HFF-Myc (cell line): ENCODE measurements around the gene CLEC16A.

Source experiments
- DNase-seq: peaks from one replicate; pipeline ENCODE4 v3.0.0-alpha.2; 2011; ENCODE audit warnings: low read depth; ENCODE audit errors: extremely low read depth
- H3K4me3 ChIP-seq: replicated peaks from 2 replicates; pipeline ENCODE4 v1.5.1; 2011; ENCODE audit warnings: low read depth, mild to moderate bottlenecking, control low read depth, low read length
- TF ChIP-seq, protein P1 (sequence below): IDR thresholded peaks from 2 replicates; pipeline ENCODE4 v1.5.1; 2012; ENCODE audit warnings: mild to moderate bottlenecking, low read depth, low read length, control low read depth; ENCODE audit errors: missing control alignments

The CLEC16A gene

DNA sequence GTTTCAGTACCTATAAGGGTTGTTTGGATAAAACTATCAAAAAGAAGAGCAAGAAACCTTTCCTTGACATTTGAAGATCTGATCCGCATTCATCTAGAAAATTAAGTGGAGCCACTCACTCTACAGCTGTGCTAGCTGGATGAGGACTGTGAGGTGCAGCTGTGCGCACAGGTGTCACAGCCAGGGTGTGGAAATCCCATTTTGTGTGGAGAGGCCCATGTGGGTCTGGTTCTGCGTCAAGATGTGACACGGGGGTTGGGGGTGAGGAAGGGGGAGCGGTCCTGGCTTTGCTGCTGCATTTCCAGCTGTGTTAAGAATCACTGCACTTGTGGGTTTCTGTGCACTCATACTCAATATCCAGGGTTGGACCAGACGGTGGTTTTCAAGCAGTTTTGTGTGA is 70.7 kb downstream of the CLEC16A start:
- no peak overlapping the region for H3K4me3 ChIP-seq
- TF ChIP-seq, protein P1, sequence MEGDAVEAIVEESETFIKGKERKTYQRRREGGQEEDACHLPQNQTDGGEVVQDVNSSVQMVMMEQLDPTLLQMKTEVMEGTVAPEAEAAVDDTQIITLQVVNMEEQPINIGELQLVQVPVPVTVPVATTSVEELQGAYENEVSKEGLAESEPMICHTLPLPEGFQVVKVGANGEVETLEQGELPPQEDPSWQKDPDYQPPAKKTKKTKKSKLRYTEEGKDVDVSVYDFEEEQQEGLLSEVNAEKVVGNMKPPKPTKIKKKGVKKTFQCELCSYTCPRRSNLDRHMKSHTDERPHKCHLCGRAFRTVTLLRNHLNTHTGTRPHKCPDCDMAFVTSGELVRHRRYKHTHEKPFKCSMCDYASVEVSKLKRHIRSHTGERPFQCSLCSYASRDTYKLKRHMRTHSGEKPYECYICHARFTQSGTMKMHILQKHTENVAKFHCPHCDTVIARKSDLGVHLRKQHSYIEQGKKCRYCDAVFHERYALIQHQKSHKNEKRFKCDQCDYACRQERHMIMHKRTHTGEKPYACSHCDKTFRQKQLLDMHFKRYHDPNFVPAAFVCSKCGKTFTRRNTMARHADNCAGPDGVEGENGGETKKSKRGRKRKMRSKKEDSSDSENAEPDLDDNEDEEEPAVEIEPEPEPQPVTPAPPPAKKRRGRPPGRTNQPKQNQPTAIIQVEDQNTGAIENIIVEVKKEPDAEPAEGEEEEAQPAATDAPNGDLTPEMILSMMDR: no peak
- no peak for DNase-seq

DNA sequence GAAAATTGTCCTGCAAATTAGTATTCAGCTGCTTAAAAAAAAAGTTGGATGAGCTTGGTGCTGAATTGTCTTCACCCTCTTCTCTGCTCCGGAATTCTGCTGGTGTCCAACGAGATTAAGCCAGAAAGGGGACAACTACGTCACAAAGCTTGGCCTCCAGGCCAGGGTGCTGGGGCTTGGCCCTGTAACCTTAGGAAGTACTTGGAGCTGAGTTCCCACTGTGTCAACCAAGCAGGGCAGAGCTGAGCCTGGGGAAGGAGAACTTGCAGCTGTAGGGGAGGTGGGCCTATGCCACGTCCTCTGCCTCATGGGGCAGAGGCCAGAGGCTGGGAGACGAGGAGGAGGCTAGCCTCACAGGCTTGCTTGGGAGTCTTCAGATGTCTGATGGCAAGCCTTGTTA is 71.2 kb downstream of the CLEC16A start:
- no peak for DNase-seq
- TF ChIP-seq, protein P1: no peak
- H3K4me3 ChIP-seq: no peak overlapping the region

DNA sequence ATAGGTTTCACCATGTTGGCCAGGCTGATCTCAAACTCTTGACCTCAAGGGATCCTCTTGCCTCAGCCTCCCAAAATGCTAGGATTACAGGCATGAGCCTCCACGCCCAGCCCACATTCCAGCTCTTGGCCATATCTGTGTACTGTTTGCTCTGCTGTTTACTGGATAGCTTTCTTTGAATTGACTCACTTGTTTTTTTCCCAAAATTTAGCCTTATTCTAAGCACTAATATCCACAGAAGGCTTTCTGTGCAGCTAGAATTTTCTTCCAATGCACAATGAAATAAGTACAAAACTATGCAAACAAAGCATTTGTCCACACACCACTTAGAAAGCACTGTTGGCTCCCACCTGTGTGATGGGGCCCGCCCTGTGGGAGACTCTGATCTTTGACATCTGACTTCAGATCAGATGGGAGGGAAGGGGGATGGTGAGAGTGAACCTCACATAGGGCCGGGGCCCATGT is 72.2 kb downstream of the CLEC16A start:
- no peak overlapping the region for H3K4me3 ChIP-seq
- TF ChIP-seq, protein P1: no peak
- no peak for DNase-seq

DNA sequence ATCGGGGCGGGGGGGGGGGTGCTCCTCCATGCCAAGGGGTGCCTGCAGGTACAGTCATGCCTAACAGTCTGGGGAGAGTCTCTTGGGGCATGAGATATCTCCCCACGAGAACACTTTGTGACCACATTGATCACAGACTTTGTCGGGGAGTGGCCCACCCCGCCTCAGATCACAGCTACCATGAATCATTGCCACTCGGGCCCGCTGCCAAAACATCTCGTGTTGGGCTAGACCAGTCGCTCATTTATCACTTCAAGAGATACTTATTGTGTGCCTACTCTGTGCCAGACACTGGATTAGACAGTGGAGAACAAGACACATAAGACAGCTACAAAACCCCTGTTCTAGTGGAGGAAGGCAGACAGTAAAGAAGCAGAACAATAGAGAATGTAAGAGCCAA is 72.6 kb downstream of the CLEC16A start:
- DNase-seq: no peak
- TF ChIP-seq, protein P1: no peak
- no peak overlapping the region for H3K4me3 ChIP-seq

DNA sequence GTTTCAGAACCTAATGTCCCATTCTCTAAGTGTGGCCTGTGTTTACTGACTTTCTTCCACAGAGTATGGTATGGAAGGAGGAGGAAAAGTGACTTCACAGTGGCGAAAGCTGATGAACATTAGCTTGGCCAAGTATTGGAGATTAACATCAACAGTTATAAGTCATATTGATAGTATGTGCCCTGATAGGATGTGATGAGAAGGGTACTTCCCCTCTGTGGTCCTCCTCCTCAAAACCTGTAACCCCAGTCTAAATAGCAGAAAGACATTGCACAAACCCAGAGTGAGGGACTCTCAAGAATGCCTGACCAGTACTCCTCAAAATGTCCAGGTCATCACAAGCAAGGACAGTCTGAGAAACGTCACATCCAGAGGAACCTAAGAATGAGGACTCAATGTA is 73.1 kb downstream of the CLEC16A start:
- TF ChIP-seq, protein P1: no peak
- DNase-seq: no peak
- no peak overlapping the region for H3K4me3 ChIP-seq

DNA sequence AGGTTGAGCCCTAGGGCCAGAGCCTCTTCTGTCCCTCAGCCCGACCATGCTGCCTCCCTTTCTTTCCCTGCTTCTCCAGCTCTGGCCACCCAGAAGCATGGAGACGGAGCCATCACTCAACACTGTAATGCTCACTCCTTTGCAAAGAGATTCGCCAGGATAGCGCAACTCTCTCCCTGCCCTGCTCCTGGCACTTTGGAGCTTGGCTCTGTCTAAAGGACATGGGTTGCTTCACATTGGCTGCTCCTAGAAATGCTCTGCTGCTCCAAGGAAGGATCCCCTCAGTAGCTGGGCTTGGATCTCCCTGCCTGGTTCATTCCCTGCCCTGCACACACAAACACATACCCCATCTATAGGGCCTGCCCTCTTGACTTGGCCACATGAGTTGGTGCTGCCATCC is 76.0 kb downstream of the CLEC16A start:
- no peak overlapping the region for H3K4me3 ChIP-seq
- DNase-seq: no peak
- TF ChIP-seq, protein P1: no peak
